BLaER1 (cell line): ENCODE measurements around the gene TRIB2.

Experiments
- H3K27ac ChIP-seq: shearing (Covaris generic); formaldehyde crosslinking; 2 replicates; pipeline ENCODE4 v1.8.1; 2022
- H3K27me3 ChIP-seq: shearing (Covaris generic); formaldehyde crosslinking; 2 replicates; pipeline ENCODE4 v1.8.1; 2022
- H3K36me3 ChIP-seq: shearing (Covaris generic); formaldehyde crosslinking; 2 replicates; pipeline ENCODE4 v1.8.1; 2022
- H3K4me1 ChIP-seq: shearing (Covaris generic); formaldehyde crosslinking; 2 replicates; pipeline ENCODE4 v1.8.1; 2022
- H3K4me2 ChIP-seq: shearing (Covaris generic); formaldehyde crosslinking; 2 replicates; pipeline ENCODE4 v1.8.1; 2022
- H3K4me3 ChIP-seq: shearing (Covaris generic); formaldehyde crosslinking; 2 replicates; pipeline ENCODE4 v1.8.1; 2022
- H3K9ac ChIP-seq: shearing (Covaris generic); formaldehyde crosslinking; 2 replicates; pipeline ENCODE4 v1.8.1; 2022
- H3K9me3 ChIP-seq: shearing (Covaris generic); formaldehyde crosslinking; 2 replicates; pipeline ENCODE4 v1.8.1; 2022
- H4K20me1 ChIP-seq: shearing (Covaris generic); formaldehyde crosslinking; 2 replicates; pipeline ENCODE4 v1.8.1; 2022
- Cebpa-rat ChIP-seq: shearing (Covaris generic); IDR thresholded peaks from 2 replicates; pipeline ENCODE4 v1.8.1; 2022

The TRIB2 gene

DNA sequence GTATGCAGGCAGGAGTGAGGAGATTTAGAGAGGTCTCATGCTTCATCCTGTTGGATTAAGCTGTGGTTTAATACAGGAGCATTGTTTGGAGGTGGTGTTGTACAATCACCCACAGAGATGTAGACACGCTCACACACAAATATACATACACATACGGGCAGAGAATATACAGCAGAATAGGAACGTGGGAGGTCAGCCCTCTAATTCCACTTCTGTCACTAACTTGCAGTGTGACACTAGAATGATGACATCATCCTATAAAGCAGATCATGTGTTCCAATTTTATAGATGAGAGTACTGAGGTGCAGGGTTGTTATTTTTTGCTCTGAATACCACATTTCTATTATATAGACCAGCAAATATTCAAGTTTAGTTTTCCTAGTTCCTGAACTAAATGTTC, 54.4 kb downstream of the TRIB2 start:
- Histone ChIP-seq H4K20me1 (no peaks in the 10 kb centered on the region), H3K4me2 (no peak overlapping the region), H3K36me3 (no peaks in the 10 kb centered on the region), H3K9me3 (no peaks in the 10 kb centered on the region), H3K27me3 (no peaks in the 10 kb centered on the region), H3K9ac (no peak overlapping the region), H3K4me1 (no peaks in the 10 kb centered on the region), H3K4me3 (no peak overlapping the region), H3K27ac (no peak overlapping the region)
- no peak for TF ChIP-seq Cebpa-rat

DNA sequence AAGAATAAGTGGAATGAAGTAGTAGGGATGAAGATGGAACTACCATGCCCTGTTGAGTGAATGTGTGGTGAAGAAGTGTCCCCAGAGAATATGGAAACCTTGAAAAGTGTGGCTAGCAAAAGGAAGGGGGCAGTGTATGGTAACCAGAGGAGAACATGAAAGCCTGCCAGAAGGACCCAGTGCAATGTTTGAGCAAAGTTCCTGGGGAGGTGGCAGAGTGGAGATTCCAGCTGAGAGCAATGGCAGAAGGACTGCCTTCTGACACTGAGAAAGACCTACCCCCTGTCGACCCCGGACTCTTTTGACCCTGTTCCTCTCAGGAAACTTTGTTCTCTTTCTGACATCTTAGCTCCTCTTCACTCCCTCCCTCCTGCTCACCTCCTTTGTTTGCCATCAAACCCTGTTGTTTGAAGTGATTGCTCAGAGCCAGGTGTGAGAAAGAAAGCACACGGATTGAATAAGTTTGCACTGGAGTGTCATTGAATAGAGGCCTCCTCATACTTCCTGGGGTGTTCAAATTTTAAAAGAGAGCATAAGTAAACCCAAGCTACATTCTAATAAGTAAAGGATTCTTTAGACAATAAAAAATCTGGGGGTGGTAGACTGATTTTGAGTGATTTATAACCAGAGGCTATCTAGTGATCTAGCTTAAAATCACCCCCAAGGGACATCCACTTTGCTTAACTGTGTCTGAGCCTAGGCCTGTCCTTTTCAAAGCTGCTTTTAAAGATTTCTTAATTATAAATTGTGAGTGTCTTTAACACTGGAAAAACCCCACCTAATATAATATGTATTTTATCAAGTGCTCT, 57.1 kb downstream of the TRIB2 start:
- Histone ChIP-seq H3K4me3 (no peak overlapping the region), H3K27me3 (no peaks in the 10 kb centered on the region), H3K36me3 (no peaks in the 10 kb centered on the region), H4K20me1 (no peaks in the 10 kb centered on the region), H3K4me1 (no peaks in the 10 kb centered on the region), H3K9ac (no peak overlapping the region), H3K27ac (no peak overlapping the region), H3K9me3 (no peaks in the 10 kb centered on the region), H3K4me2 (no peak overlapping the region)
- no peak for TF ChIP-seq Cebpa-rat

DNA sequence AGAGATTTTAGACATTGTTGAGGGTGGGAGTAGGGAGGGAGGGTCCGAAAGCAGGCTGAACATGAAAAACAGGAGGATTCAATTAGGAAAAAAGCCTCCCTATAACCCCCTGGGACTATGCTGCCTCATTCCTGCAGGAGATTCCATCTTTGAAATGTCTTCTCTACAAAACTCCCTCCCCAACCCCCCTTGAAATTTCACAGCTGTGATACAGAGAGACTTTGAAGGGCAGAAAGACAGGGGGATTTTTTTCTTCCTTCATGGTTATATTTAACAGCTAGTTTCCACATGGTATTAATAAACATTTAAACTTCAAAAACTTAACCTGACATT, 57.6 kb downstream of the TRIB2 start:
- Histone ChIP-seq H3K4me1 (no peaks in the 10 kb centered on the region), H3K27me3 (no peaks in the 10 kb centered on the region), H3K4me2 (no peak overlapping the region), H4K20me1 (no peaks in the 10 kb centered on the region), H3K4me3 (no peak overlapping the region), H3K27ac (no peak overlapping the region), H3K9me3 (no peaks in the 10 kb centered on the region), H3K36me3 (no peaks in the 10 kb centered on the region), H3K9ac (no peak overlapping the region)
- TF ChIP-seq Cebpa-rat = no peak

DNA sequence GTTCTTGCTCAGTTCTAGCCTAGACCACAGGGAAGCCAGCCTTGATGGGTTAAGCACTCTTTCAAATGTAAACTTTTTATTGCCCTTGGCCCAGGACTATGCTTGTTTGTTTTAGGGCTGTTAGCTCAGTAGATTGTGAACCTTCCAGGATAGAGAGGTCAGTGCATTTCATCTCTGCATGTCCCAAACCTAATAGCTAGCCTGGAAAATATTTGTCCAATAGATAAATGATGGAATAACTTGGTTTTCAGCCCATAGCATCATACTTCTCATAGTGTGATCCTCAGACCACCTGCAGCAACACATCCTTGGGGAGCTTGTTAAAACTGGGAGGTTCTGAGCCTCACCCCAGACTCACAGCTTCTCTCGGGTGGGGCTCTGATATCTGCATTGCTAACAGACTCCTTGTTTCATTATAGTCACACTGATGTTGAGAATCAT, 59.8 kb downstream of the TRIB2 start:
- Histone ChIP-seq H4K20me1 (no peaks in the 10 kb centered on the region), H3K4me2 (no peak overlapping the region), H3K9me3 (no peaks in the 10 kb centered on the region), H3K4me1 (no peaks in the 10 kb centered on the region), H3K27ac (no peak overlapping the region), H3K27me3 (no peaks in the 10 kb centered on the region), H3K36me3 (no peaks in the 10 kb centered on the region), H3K9ac (no peak overlapping the region), H3K4me3 (no peak overlapping the region)
- TF ChIP-seq Cebpa-rat = no peak

DNA sequence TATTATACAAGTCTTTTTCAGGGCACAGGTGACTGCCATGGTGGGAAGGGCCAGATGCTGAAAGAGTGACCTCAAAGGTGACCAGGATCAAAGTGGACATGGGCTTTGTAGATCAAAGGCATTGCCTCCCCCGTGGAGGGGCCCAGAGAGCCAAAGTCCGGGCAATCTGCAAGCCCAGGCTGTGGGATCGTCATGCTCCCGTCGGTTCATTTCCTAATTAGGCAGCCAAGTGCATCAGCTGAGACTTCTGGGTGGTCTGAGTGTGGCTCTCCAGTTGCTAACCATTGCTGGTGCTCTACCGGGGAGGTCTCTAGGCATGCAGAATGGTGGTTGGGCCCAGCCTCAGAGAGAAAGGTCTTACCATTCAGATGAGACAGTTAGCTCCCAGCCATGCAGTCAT, 61.6 kb downstream of the TRIB2 start:
- Histone ChIP-seq H3K27ac (no peak overlapping the region), H3K9ac (no peak overlapping the region), H3K4me2 (no peak overlapping the region), H3K9me3 (no peaks in the 10 kb centered on the region), H3K4me3 (no peak overlapping the region), H4K20me1 (no peaks in the 10 kb centered on the region), H3K36me3 (no peaks in the 10 kb centered on the region), H3K27me3 (no peaks in the 10 kb centered on the region), H3K4me1 (no peaks in the 10 kb centered on the region)
- TF ChIP-seq Cebpa-rat = no peak

DNA sequence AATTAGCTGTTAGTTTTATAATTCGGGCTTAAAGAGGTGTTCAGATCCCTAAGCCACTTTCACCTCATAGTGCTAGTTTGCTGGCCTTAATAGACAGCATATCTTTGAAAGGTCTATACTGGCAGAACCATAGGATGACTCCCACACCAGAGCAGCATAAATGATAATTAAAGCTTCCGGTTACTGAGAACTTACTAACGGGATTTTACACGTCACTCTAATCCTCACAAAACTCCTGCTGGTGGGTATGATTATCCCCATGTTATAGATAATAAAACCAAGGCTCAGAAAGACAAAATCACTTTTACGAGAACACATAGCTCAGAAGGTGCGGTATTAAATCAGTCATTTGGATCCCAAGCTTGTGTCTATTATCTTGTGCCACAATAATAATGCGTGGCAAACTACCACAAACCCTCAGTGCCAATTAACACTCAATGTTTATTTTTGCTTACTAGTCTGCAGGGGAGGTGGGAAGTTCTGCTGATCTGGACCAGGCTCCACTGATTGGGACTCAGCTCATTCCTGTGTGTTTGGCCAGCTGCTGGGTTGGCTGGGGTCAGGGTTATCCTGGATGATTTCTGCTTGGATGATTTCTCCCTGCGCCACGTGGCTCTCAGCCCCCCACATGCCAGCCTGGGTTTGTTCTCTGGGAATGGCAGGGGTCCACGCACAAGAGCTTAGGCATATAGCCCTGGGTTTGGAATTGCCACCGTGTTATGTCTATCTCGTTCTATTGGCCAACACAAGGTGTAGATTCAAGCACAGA, 62.3 kb downstream of the TRIB2 start:
- H3K4me2 ChIP-seq = no peak overlapping the region
- H3K27me3 ChIP-seq = no peaks in the 10 kb centered on the region
- no peak overlapping the region for H3K4me3 ChIP-seq
- H3K9ac ChIP-seq = no peak overlapping the region
- no peaks in the 10 kb centered on the region for H3K9me3 ChIP-seq
- H3K36me3 ChIP-seq = no peaks in the 10 kb centered on the region
- no peaks in the 10 kb centered on the region for H4K20me1 ChIP-seq
- H3K4me1 ChIP-seq = no peaks in the 10 kb centered on the region
- H3K27ac ChIP-seq = no peak overlapping the region
- no peak for TF ChIP-seq Cebpa-rat

DNA sequence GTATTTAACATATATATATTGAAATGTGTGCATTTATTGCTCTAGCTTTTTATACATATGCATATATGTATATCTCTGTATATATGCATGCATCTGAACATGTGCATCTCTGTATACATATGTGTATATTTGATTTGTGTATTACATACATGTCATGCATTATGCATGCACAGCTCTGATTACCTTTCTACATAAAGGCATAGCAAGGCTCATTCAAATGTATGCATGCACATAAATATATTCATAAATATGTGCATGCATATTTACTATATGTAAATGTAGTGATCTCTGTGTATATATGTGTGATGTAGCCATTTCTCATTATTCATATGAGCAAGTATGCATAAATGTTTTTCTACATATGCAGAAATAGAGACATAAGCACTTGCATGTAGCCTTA, 64.6 kb downstream of the TRIB2 start:
- no peaks in the 10 kb centered on the region for H4K20me1 ChIP-seq
- H3K9ac ChIP-seq = no peak overlapping the region
- H3K9me3 ChIP-seq = peaks cover 12% of the 10 kb centered on the region; the same call in 1 of the 2 replicates
- no peak overlapping the region for H3K4me2 ChIP-seq
- H3K27me3 ChIP-seq = no peaks in the 10 kb centered on the region
- no peak overlapping the region for H3K27ac ChIP-seq
- H3K4me1 ChIP-seq = no peaks in the 10 kb centered on the region
- H3K36me3 ChIP-seq = no peaks in the 10 kb centered on the region
- no peak for TF ChIP-seq Cebpa-rat
- no peak overlapping the region for H3K4me3 ChIP-seq

DNA sequence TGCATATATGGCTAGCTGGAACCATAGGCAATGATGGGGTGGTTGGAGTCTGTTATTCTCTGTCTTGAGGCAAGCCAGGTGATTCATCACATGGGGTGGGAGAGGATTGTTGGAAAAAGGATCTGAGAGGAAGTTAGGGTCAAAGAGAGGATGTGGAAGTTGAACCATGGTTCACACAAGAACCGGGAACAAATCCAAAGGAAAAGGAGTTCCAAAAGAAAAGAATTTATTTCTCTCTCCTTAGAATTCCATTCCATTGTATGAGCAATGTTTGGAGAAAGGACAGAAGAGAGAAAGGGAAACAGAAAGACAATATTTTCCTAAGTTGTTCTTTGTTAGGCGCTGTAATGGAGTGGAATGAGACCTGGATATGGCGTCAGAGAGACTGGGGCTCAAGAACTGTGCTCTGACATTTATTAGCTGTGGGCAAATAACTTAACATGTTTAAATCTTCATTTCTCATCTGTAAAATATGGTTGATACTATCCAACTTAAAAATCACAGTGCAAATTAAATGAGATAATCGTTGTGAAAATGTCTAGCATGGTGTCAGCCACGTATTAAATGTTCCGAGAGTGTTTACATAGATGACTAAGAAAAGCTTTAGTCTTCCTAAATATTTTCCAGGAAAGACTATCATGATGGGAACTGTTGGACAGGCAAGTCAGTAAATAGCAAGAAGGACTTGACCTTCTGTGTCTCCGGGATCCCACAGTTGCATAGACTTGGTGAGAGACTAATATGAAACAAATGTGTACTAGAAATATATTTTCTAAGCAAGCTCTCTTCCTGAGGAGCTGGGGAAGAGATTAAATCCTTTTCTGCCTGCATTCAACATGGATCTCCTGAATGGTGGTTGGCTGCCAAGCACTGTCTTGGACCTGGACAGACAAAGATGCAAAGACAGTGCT, 71.4 kb downstream of the TRIB2 start:
- H3K4me2 ChIP-seq = no peak overlapping the region
- TF ChIP-seq Cebpa-rat = no peak
- no peaks in the 10 kb centered on the region for H4K20me1 ChIP-seq
- no peak overlapping the region for H3K27ac ChIP-seq
- no peaks in the 10 kb centered on the region for H3K4me1 ChIP-seq
- H3K9ac ChIP-seq = no peak overlapping the region
- H3K4me3 ChIP-seq = no peak overlapping the region
- H3K9me3 ChIP-seq = peaks cover 12% of the 10 kb centered on the region; the same call in 1 of the 2 replicates
- H3K36me3 ChIP-seq = no peaks in the 10 kb centered on the region
- no peaks in the 10 kb centered on the region for H3K27me3 ChIP-seq

DNA sequence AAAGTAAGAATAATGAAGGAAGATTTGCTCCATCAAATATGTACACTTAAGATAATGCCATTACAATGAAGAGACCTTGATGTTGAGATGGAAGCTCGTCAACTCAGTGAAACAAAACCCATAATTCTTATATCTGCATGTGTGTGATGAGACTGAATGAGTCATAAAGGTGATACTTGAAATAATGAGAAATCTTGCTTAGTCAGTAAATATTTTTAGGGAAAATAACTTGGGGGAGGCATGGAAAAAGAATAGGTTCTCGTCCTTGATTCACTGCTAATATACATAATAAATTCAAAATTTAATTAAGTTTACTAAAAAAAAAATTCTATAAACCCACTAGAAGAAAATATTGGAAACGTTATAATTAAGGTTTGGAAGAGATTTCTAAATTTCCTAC, 75.2 kb downstream of the TRIB2 start:
- H3K4me2 ChIP-seq = no peak overlapping the region
- H3K4me3 ChIP-seq = no peak overlapping the region
- TF ChIP-seq Cebpa-rat = no peak
- H3K9me3 ChIP-seq = no peaks in the 10 kb centered on the region
- no peak overlapping the region for H3K27ac ChIP-seq
- H3K27me3 ChIP-seq = no peaks in the 10 kb centered on the region
- no peaks in the 10 kb centered on the region for H3K4me1 ChIP-seq
- H3K36me3 ChIP-seq = no peaks in the 10 kb centered on the region
- H4K20me1 ChIP-seq = no peaks in the 10 kb centered on the region
- no peak overlapping the region for H3K9ac ChIP-seq
